ENCODE data around the gene CMTM7. TPM values are rescaled to one million over a fixed set of nuclear protein-coding genes. Genes with fewer than 3 reads are reported as not detected.
A peak's percentile ranks its signal among the peaks of the same experiment; 100 is the strongest.

CMTM7 gene
- total and polyA plus RNA-seq, 10 of the 15 experiments (the other 5 are each of a cell fraction or from before 2014, with no cell fraction given) = 3.7 to 36.4 (median 14.7) TPM

DNA sequence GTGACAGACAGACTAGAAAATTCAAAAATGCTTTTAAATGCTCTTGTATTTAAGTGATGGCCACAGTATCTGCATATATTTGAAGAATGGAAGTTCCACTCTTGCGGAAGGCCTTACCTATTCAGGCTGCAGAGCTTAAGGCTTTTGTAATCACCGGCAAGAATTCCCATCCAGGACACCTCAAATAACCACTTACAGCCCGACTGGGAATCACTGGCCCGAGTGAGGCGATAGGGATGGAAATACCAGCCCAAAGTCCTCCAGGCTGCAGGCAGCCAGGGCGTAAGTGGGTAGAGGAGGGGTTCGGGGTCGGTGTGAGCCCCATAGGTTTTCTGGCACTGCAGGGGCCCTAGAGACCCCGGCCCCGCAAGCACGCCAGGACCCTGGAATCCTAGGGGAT lies 9.5 kb downstream of the CMTM7 start:
- H4K20me1 ChIP-seq (ENCODE audit: control insufficient read depth, insufficient read depth) = no peaks in the 10 kb centered on the region; the same call in none of the 2 replicates
- 17% methylated on average over 11 of the region's 11 CpGs for WGBS (ENCODE audit: insufficient coverage, insufficient replicate concordance, low lambda C conversion rate, missing lambda C conversion rate)
- H2AFZ ChIP-seq (ENCODE audit: control insufficient read depth, low read depth, low read length) = no peak overlapping the region
- H3K4me1 ChIP-seq (ENCODE audit: control insufficient read depth, insufficient read depth, low read length) = peaks cover 3% of the 10 kb centered on the region
- peak overlapping the region; percentile 93 for H3K4me2 ChIP-seq (ENCODE audit: control insufficient read depth, insufficient read depth)
- peak; percentile 80 for FAIRE-seq
- ATAC-seq = peak; percentile 33
- DNase-seq (ENCODE audit: low read depth, low spot score) = no peak
- RAD21 ChIA-PET (ENCODE audit: unreplicated experiment) = interaction anchor here (0.7 to 8.9 kb wide), 11 partner anchors 17 to 68 kb away, joined by 3 to 57 read pairs (median 4); no protein-coding TSS in a partner anchor
- SMC1A ChIA-PET (ENCODE audit: uncharacterized antibody, unreplicated experiment) = interaction anchor here (0.7 to 7.9 kb wide), 17 partner anchors 9 to 109 kb away, joined by 3 to 78 read pairs (median 5); partner anchors contain the start of gene CMTM7
- no peaks in the 10 kb centered on the region for H3K79me2 ChIP-seq (ENCODE audit: control insufficient read depth, insufficient read depth, low read length)
- intact Hi-C loops (cut with micrococcal nuclease; ENCODE audit: unreplicated experiment) = loop anchor here (2.0 kb wide), 1 partner anchor 68 kb away; no protein-coding TSS in a partner anchor
- TF ChIP-seq STAT1 (conservative IDR thresholded peaks at IDR 0.05) (no peak), RBBP5 (conservative IDR thresholded peaks at IDR 0.05) (no peak), LARP7 (IDR thresholded peaks at IDR 0.05) (no peak), ZNF24 (IDR thresholded peaks at IDR 0.05) (no peak)
- TF ChIP-seq, protein P1, sequence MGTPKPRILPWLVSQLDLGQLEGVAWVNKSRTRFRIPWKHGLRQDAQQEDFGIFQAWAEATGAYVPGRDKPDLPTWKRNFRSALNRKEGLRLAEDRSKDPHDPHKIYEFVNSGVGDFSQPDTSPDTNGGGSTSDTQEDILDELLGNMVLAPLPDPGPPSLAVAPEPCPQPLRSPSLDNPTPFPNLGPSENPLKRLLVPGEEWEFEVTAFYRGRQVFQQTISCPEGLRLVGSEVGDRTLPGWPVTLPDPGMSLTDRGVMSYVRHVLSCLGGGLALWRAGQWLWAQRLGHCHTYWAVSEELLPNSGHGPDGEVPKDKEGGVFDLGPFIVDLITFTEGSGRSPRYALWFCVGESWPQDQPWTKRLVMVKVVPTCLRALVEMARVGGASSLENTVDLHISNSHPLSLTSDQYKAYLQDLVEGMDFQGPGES (IDR thresholded peaks at IDR 0.05) = no peak
- peak overlapping the region; percentile 61; the same call in 1 of the 2 replicates for H3K4me3 ChIP-seq
- H3K9me3 ChIP-seq (replicated peaks; ENCODE audit: control insufficient read depth, insufficient read depth, low read length) = no peaks in the 10 kb centered on the region
- peaks cover 0 to 3% of the 10 kb centered on the region in 2 experiments; a peak in 1 of 4 replicates for H3K27me3 ChIP-seq (replicated peaks in 1 of 2; ENCODE audit: control insufficient read depth in 2 of 2, insufficient read depth in 2 of 2, low read length in 1 of 2)
- in situ Hi-C loops (cut with MboI) = no loop called here
- H3K9ac ChIP-seq (ENCODE audit: control insufficient read depth, insufficient read depth, low read length) = peak overlapping the region; percentile 16; the same call in 1 of the 2 replicates
- POLR2A ChIA-PET = interaction anchor here (0.6 to 1.4 kb wide), 2 partner anchors 24 to 41 kb away, joined by 6 to 8 read pairs; no protein-coding TSS in a partner anchor
- CTCF ChIA-PET = interaction anchor here (1.0 to 7.6 kb wide), 6 partner anchors 13 to 67 kb away, joined by 3 to 88 read pairs (median 4); no protein-coding TSS in a partner anchor
- H3K27ac ChIP-seq (ENCODE audit: control insufficient read depth, insufficient read depth) = no peak overlapping the region
- no peaks in the 10 kb centered on the region for H3K36me3 ChIP-seq (ENCODE audit: control insufficient read depth in 2 of 2, insufficient read depth in 2 of 2, low read length in 1 of 2)
- no TSS peak for BruUV-seq (replicated peaks)
